GM10266 (cell line): ENCODE measurements around the gene TIAM2.
A peak's percentile ranks its signal among the peaks of the same experiment; 100 is the strongest.
"Not testable (repeated sequence)": the region's sequence is repeated elsewhere in the genome, so short reads cannot be mapped to it uniquely, and the experiment has no call there.

ENCODE experiments used
- DNase-seq: peaks from one replicate; pipeline ENCODE4 v3.0.0; 2012; ENCODE audit errors: extremely low spot score
- CTCF ChIP-seq: IDR thresholded peaks from 2 replicates; pipeline ENCODE4 v1.5.1; 2012; ENCODE audit warnings: mild to moderate bottlenecking, low read depth; ENCODE audit not compliant: control insufficient read depth, insufficient read depth; ENCODE audit errors: missing control alignments

Gene TIAM2

GRCh38 chr6:155264693-155265320, 269.7 kb downstream of the TIAM2 start:
- no peak for TF ChIP-seq CTCF
- DNase-seq = no peak

GRCh38 chr6:155265843-155266535, 270.9 kb downstream of the TIAM2 start:
- DNase-seq = no peak
- no peak for TF ChIP-seq CTCF

- DNase-seq = no peak
- TF ChIP-seq CTCF = no peak
Measured at GRCh38 chr6:155267411-155267810, 272.3 kb downstream of the TIAM2 start.

GRCh38 chr6:155268088-155268867, 273.2 kb downstream of the TIAM2 start:
- not testable (repeated sequence) for DNase-seq
- TF ChIP-seq CTCF = peak; percentile 26

GRCh38 chr6:155269765-155270164, 274.6 kb downstream of the TIAM2 start:
- DNase-seq = no peak
- no peak for TF ChIP-seq CTCF

- no peak for DNase-seq
- no peak for TF ChIP-seq CTCF
Measured at GRCh38 chr6:155270561-155271091, 275.5 kb downstream of the TIAM2 start.
